Prostate gland (tissue), 2 donors: ENCODE measurements around the gene PCK1.

Source experiments
- POLR2A ChIP-seq: fragments of 450-650 bp; IDR thresholded peaks from one replicate; pipeline ENCODE4 v1.6.1; 2016; ENCODE audit warnings: antibody characterized with exemption, mild to moderate bottlenecking
- POLR2AphosphoS5 ChIP-seq: sonication (generic); formaldehyde crosslinking; IDR thresholded peaks from one replicate; pipeline ENCODE4 v1.6.1; 2017; ENCODE audit warnings: antibody characterized with exemption
- TF ChIP-seq, protein P1 (sequence below), 4 experiments: fragments of 200-600 bp in 2 of 4; fragments of 450-650 bp in 2 of 4; sonication (generic) in 2 of 4; IDR thresholded peaks; 1 replicate in 3 of 4; 2 replicates in 1 of 4; pipeline ENCODE4 v1.5.1; 2016 to 2019; ENCODE audit warnings: antibody characterized with exemption in 4 of 4, mild to moderate bottlenecking in 2 of 4, moderate library complexity in 2 of 4

- TF ChIP-seq, protein P1, sequence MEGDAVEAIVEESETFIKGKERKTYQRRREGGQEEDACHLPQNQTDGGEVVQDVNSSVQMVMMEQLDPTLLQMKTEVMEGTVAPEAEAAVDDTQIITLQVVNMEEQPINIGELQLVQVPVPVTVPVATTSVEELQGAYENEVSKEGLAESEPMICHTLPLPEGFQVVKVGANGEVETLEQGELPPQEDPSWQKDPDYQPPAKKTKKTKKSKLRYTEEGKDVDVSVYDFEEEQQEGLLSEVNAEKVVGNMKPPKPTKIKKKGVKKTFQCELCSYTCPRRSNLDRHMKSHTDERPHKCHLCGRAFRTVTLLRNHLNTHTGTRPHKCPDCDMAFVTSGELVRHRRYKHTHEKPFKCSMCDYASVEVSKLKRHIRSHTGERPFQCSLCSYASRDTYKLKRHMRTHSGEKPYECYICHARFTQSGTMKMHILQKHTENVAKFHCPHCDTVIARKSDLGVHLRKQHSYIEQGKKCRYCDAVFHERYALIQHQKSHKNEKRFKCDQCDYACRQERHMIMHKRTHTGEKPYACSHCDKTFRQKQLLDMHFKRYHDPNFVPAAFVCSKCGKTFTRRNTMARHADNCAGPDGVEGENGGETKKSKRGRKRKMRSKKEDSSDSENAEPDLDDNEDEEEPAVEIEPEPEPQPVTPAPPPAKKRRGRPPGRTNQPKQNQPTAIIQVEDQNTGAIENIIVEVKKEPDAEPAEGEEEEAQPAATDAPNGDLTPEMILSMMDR (IDR thresholded peaks at IDR 0.05) = no peak
- TF ChIP-seq POLR2A (no peak), POLR2AphosphoS5 (no peak)
These were observed 14.8 kb upstream of the PCK1 start for GRCh38 chr20:57545927-57546662.
